NCI-H460 (cell line): Measurements from ENCODE around the gene BAG3. TPM values are rescaled to one million over a fixed set of nuclear protein-coding genes. Genes with fewer than 3 reads are reported as not detected.

ENCODE experiments used
- DNase-seq: peaks from one replicate; pipeline ENCODE4 v3.0.0-alpha.2; 2016; ENCODE audit warnings: low read depth; ENCODE audit errors: extremely low read depth
- total RNA-seq: library from RNA; depleted of rRNA; stranded (reverse); fragments of >200 nt; shearing (Covaris generic); gene quantifications from 2 replicates; pipeline ENCODE4 v1.2.3, GENCODE V29; 2014; rRNA removed

Gene BAG3
- total RNA-seq, 1 experiment from 2014 or later: 17.6 TPM

GRCh38 chr10:119723624-119724023, 72.4 kb downstream of the BAG3 start:
- DNase-seq: no peak

- no peak for DNase-seq
Measured at GRCh38 chr10:119724593-119725516, 73.7 kb downstream of the BAG3 start.

- DNase-seq: no peak
Measured at GRCh38 chr10:119725517-119725827, 74.3 kb downstream of the BAG3 start.

GRCh38 chr10:119725828-119726675, 74.9 kb downstream of the BAG3 start, which contains the start of gene INPP5F:
Gene INPP5F, plus strand, starts transcription at chr10:119726050. Its CDS starts 213 bp downstream, at chr10:119726263.
- peak; percentile 99 for DNase-seq

- no peak for DNase-seq
Measured at GRCh38 chr10:119726676-119727261, 75.6 kb downstream of the BAG3 start.

Other genes starting within 250 kb of the BAG3 start
- gene RGS10, start 108.7 kb upstream of the BAG3 start, total RNA-seq: 39.1 and 43.6 TPM in 2 replicates
- 67.4 and 81.3 TPM in 2 replicates for gene TIAL1, start 54.4 kb upstream of the BAG3 start, total RNA-seq
- 8.0 and 9.3 TPM in 2 replicates for gene INPP5F, start 74.7 kb downstream of the BAG3 start, total RNA-seq
- gene MCMBP, start 221.5 kb downstream of the BAG3 start, total RNA-seq: 87.8 and 89.8 TPM in 2 replicates
- 34.9 and 41.3 TPM in 2 replicates for gene SEC23IP, start 241.3 kb downstream of the BAG3 start, total RNA-seq